Testis (tissue), 3 donors: ENCODE results near the gene RP2. TPM values are rescaled to one million over a fixed set of nuclear protein-coding genes. Genes with fewer than 3 reads are reported as not detected.

Source experiments
- DNase-seq: peaks from one replicate; pipeline ENCODE4 v3.0.0-alpha.2; 2019
- H3K27ac ChIP-seq, 2 donors: fragments of 200-600 bp; sonication (generic); one replicate each; pipeline ENCODE4 v1.5.1; 2019
- H3K27me3 ChIP-seq: fragments of 200-600 bp; sonication (generic); one replicate; pipeline ENCODE4 v1.5.1; 2019
- H3K36me3 ChIP-seq: fragments of 200-600 bp; sonication (generic); one replicate; pipeline ENCODE4 v1.5.1; 2017; ENCODE audit warnings: low read depth; ENCODE audit errors: missing control alignments
- H3K4me1 ChIP-seq: fragments of 200-600 bp; sonication (generic); one replicate; pipeline ENCODE4 v1.5.1; 2019
- H3K4me3 ChIP-seq, 2 donors: fragments of 200-600 bp; sonication (generic); one replicate each; pipeline ENCODE4 v1.5.1; 2017 to 2019
- H3K9me3 ChIP-seq: fragments of 200-600 bp; sonication (generic); one replicate; pipeline ENCODE4 v1.5.1; 2017
- CTCF ChIP-seq, 3 experiments: fragments of 450-650 bp in 2 of 3; fragments of 200-600 bp in 1 of 3; sonication (generic) in 1 of 3; IDR thresholded peaks; one replicate each; pipeline ENCODE4 v1.5.1; 2016 to 2019; ENCODE audit warnings: antibody characterized with exemption in 3 of 3, mild to moderate bottlenecking in 2 of 3, moderate library complexity in 1 of 3
- POLR2A ChIP-seq: fragments of 450-650 bp; IDR thresholded peaks from one replicate; pipeline ENCODE4 v1.6.1; 2017; ENCODE audit warnings: antibody characterized with exemption, mild to moderate bottlenecking, moderate library complexity
- WGBS, 2 donors: methylation state at CpG; one replicate each; pipeline ENCODE4 v1.1.5; 2018; 5-methylcytosine and 5-hydroxymethylcytosine counted together
- intact Hi-C: fragments of 100-400 bp; cut with DNase I; formaldehyde crosslinking; loops from one replicate; pipeline ENCODE4 v1.15.1; 2023; ENCODE audit warnings: low total_unique reads
- polyA plus RNA-seq: library from polyadenylated mRNA; stranded (reverse); fragments of 350-450 nt; fragmentation: Illumina TruSeq; extraction: RNeasy Lipid Tissue Mini Kit (QIAGEN cat#74804); gene quantifications from one replicate; pipeline ENCODE4 v1.2.3, GENCODE V29; 2014; ENCODE audit warnings: low read depth, low replicate concordance; ENCODE audit not compliant: insufficient read depth
- total RNA-seq, 2 donors: library from RNA; depleted of rRNA; stranded (reverse); fragments of >200 nt; gene quantifications; one replicate each; pipeline ENCODE4 v1.2.3, GENCODE V29; 2016

Gene RP2
- total and polyA plus RNA-seq, 3 donors from 2014 or later, result 6.1 to 7.8 (median 6.6) TPM

GRCh38 chrX:46823481-46823880 is 13.4 kb upstream of the RP2 start:
- no peak for DNase-seq
- WGBS, 2 donors, result 41 to 64% methylated on average over 1 to 2 of the region's 2 CpGs
- intact Hi-C loops, result no loop called here
- Histone ChIP-seq H3K9me3 (no peaks in the 10 kb centered on the region), H3K36me3 (no peaks in the 10 kb centered on the region), H3K4me1 (no peaks in the 10 kb centered on the region), H3K27ac (no peak overlapping the region), H3K27me3 (no peaks in the 10 kb centered on the region), H3K4me3 (no peak overlapping the region)
- TF ChIP-seq POLR2A (no peak), CTCF (IDR thresholded peaks at IDR 0.05) (no peak)

- H3K4me1 ChIP-seq, result no peaks in the 10 kb centered on the region
- TF ChIP-seq CTCF (IDR thresholded peaks at IDR 0.05) (no peak), POLR2A (no peak)
- WGBS, 2 donors, result 83 to 92% methylated on average over 5 of the region's 6 CpGs
These were observed 5.0 kb upstream of the RP2 start for GRCh38 chrX:46831765-46832327.

GRCh38 chrX:46837558-46838485 is 979 bp downstream of the RP2 start:
- DNase-seq, result no peak
- WGBS, 2 donors, result 4% methylated on average over 14 to 20 of the region's 20 CpGs

More at GRCh38 chrX:46831765-46832327, 5.0 kb upstream of the RP2 start:
- Histone ChIP-seq H3K27me3 (no peaks in the 10 kb centered on the region), H3K36me3 (no peaks in the 10 kb centered on the region), H3K4me3 (no peak overlapping the region), H3K27ac (no peak overlapping the region), H3K9me3 (no peaks in the 10 kb centered on the region)
- intact Hi-C loops, result no loop called here
- DNase-seq, result no peak

GRCh38 chrX:46838486-46838870 is 1.6 kb downstream of the RP2 start:
- Histone ChIP-seq H3K27ac (no peak overlapping the region), H3K4me1 (no peaks in the 10 kb centered on the region), H3K36me3 (no peaks in the 10 kb centered on the region), H3K27me3 (no peaks in the 10 kb centered on the region), H3K4me3 (no peak overlapping the region), H3K9me3 (no peaks in the 10 kb centered on the region)
- intact Hi-C loops, result no loop called here
- WGBS, 2 donors, result 21 to 36% methylated on average over 1 of the region's 1 CpG
- no peak for TF ChIP-seq POLR2A
- no peak for TF ChIP-seq CTCF (IDR thresholded peaks at IDR 0.05)
- no peak for DNase-seq

More at GRCh38 chrX:46837558-46838485, 979 bp downstream of the RP2 start:
- Histone ChIP-seq H3K36me3 (no peaks in the 10 kb centered on the region), H3K4me3 (peak overlapping the region; percentile 71 to 81), H3K27me3 (no peaks in the 10 kb centered on the region), H3K27ac (peak overlapping the region; percentile 80 to 90), H3K9me3 (no peaks in the 10 kb centered on the region), H3K4me1 (no peaks in the 10 kb centered on the region)
- intact Hi-C loops, result no loop called here
- TF ChIP-seq CTCF (IDR thresholded peaks at IDR 0.05) (no peak), POLR2A (no peak)
